Astrocyte of the cerebellum (primary cell): ENCODE results near the gene TTC28.

Experiments
- DNase-seq: peaks from one replicate; pipeline ENCODE4 v3.0.0-alpha.2; 2011; ENCODE audit warnings: low read depth
- H3K4me3 ChIP-seq: 2 replicates; pipeline ENCODE4 v1.5.1; 2011; ENCODE audit warnings: mild to moderate bottlenecking, low read depth, low read length, moderate library complexity
- CTCF ChIP-seq: IDR thresholded peaks from 2 replicates; pipeline ENCODE4 v1.5.1; 2012; ENCODE audit warnings: low read length, low read depth, moderate library complexity, mild to moderate bottlenecking; ENCODE audit errors: missing control alignments
- in situ Hi-C: cut with HindIII; loops from 2 replicates; pipeline ENCODE4 v1.10.0; 2017; ENCODE audit warnings: low sequenced_read_pairs

The TTC28 gene

GRCh38 chr22:28118957-28119631 lies 560.5 kb downstream of the TTC28 start:
- no peak overlapping the region for H3K4me3 ChIP-seq
- in situ Hi-C loops: no loop called here
- TF ChIP-seq CTCF: no peak
- DNase-seq: no peak

DNA sequence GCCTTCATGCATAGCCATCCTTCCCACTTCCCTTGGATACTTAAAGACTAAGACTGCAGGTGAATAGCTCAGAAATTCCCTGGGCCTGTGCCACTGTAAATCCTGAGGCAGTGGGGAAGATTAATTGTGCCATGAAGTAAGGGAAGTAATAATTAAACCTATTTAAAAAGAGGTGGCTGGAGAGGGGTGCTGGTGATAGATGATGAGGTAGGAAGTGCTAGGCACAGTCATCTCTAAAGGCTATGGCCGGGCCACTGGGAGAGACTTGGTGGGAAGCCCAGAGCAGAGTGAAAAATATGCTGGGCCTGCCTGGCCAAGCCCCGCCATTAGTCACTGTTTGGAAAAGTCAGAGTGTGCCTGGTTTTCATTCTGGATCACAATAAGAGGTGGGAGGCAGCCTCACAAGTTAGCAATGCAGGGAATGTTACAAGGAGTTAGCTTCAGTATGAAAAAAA lies 563.4 kb downstream of the TTC28 start:
- no peak overlapping the region for H3K4me3 ChIP-seq
- no peak for TF ChIP-seq CTCF
- DNase-seq: peak; percentile 95
- in situ Hi-C loops: no loop called here

- DNase-seq: no peak
- H3K4me3 ChIP-seq: no peak overlapping the region
- in situ Hi-C loops: no loop called here
- TF ChIP-seq CTCF: no peak
Observed at GRCh38 chr22:28115426-28115825, 564.2 kb downstream of the TTC28 start.

DNA sequence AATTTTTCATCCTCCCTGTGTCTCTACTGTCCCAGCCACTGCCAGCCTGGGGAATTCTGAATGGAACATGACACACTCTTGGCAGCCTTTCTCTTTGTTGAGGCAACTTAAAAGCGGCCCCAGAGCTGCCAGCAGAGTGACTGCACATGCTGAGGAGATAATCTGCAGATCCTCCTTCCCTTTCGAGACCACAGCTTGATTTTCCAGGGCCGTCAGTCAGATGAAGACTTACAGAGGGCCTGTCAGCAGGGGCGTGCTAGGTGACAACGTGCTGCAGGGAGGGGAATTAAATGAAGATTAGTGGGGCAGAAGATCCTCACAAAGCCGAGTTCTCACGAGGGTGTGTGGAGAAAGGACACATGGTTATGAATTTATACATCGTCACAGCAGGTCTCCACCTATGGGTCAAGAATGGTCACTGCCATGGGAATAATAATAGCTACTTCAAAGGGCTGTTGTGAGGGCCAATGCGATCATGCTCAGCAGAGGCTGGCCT lies 567.0 kb downstream of the TTC28 start:
- TF ChIP-seq CTCF: peak; percentile 49
- DNase-seq: no peak
- in situ Hi-C loops: no loop called here
- H3K4me3 ChIP-seq: no peak overlapping the region

- no peak for TF ChIP-seq CTCF
- H3K4me3 ChIP-seq: no peak overlapping the region
- in situ Hi-C loops: no loop called here
- no peak for DNase-seq
Observed at GRCh38 chr22:28112190-28112544, 567.5 kb downstream of the TTC28 start.

DNA sequence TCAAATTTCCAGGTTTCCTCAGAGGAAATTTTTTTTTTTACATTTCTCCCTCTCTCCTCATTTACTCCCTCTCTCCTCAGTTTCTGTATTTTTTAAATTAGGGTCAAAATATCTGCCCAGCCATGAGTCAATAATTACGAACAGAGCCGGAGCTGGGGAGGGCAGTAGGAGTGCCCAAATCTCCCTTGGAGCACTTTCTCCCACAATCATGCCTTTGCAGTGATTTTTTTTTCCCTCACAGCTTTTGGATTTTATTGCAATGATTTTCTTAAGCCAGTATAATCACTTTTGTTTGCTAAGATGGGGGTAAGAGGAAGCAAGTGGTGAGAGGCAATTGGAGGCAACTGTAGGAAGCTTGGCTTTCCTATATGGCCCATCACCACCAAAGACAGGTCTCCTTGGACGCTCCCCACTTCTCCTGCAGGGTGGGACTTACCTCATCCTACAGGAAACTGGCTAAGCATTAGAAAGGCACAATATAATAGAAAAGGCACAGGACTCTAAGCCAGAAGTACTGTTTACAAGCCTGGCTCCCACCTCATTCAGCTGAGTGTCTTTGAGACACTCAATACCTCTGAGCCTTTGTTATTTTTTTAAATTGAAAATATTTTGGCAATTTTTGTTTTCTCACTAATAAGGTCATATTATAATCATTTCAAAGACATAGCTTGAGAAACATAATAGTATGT lies 568.0 kb downstream of the TTC28 start:
- TF ChIP-seq CTCF: no peak
- in situ Hi-C loops: no loop called here
- DNase-seq: no peak
- no peak overlapping the region for H3K4me3 ChIP-seq
